Muscle of back (tissue), 11 donors: Measurements from ENCODE around the gene LRIT2. TPM values are rescaled to one million over a fixed set of nuclear protein-coding genes. Genes with fewer than 3 reads are reported as not detected.

ENCODE experiments used
- DNase-seq, 3 donors: peaks; one replicate each; pipeline versions ENCODE4 v3.0.0 to v3.0.0-alpha.2; 2013
- polyA plus RNA-seq, 10 donors: library from polyadenylated mRNA; unstranded; fragments of 120-200 nt; gene quantifications; one replicate each; pipeline ENCODE4 v1.2.1, GENCODE V29; 2013; ENCODE audit not compliant: insufficient read length in 10 of 10

Gene LRIT2
- polyA plus RNA-seq, 10 donors = not detected

DNA sequence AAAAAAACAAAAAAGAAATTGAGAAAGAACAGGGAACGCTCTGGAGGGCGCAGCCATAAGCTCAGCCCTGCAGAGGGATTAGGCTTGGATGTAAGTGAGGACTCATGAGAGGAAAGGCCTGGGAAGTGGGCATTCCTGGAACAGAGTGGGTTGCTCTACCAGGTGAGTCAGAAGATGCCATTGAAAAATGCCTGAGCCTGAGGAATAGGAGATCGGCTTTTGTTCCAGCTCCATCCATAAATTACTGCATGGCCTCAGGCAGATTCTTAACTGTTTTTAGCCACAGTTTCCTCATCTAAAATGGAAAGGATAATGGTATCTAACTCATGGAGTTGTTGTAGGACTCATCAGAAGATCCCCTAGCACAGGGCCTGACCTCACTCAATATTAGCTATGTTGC lies 18.4 kb upstream of the LRIT2 start:
- no peak for DNase-seq

DNA sequence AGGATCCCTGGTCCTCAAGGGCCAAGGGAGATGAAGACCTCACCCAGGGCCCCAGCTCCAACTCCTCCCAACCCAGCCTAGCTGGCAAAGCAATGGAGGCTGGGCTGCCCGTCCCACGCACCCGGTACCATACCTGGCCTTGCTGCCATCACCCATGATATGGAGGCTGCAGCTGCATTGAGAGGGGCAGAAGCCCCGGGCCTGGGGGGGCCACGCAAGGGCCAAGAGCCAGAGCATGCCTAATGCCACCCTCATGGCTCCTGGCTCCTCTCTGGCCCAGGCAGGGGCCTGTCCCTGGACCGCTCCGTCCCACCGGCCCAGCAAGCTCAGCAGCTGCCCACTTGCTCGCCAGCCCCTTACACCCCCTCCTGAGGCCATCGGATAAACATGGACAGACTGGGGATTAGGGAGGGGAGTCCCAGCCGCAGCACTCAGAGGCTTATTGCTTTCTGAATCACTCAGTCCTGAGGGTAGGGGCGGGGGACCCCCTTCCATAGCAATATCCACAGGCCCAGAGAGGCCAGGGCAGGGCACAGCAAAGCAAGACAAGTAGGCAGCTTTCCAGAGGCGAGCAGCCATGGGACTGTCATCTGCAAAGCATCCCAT lies 15.9 kb upstream of the LRIT2 start, which contains the start of gene LRIT1:
Gene LRIT1, minus strand, starts transcription at position 362 of the 606 bp plus-strand sequence. Its CDS starts 107 bp downstream, at position 255.
- no peak for DNase-seq

DNA sequence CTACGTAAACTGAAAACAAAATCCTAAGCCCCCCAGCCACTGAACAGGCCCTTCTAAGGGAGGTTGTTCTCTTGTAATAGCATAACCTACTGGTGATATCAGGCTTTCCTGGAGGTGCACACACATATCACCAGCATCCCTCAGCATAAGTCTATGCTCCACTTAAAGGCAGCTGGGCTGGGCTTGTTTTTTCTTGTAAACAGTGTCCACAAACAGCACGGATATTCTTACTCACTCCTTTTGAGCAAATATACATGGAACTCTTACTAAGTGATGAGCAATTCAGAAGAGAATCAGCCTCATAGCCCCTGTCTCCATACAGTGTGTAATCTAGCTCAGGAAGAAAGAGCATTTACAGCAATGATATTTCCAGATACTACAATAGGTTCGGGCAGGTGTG lies 13.6 kb upstream of the LRIT2 start:
- no peak for DNase-seq

DNA sequence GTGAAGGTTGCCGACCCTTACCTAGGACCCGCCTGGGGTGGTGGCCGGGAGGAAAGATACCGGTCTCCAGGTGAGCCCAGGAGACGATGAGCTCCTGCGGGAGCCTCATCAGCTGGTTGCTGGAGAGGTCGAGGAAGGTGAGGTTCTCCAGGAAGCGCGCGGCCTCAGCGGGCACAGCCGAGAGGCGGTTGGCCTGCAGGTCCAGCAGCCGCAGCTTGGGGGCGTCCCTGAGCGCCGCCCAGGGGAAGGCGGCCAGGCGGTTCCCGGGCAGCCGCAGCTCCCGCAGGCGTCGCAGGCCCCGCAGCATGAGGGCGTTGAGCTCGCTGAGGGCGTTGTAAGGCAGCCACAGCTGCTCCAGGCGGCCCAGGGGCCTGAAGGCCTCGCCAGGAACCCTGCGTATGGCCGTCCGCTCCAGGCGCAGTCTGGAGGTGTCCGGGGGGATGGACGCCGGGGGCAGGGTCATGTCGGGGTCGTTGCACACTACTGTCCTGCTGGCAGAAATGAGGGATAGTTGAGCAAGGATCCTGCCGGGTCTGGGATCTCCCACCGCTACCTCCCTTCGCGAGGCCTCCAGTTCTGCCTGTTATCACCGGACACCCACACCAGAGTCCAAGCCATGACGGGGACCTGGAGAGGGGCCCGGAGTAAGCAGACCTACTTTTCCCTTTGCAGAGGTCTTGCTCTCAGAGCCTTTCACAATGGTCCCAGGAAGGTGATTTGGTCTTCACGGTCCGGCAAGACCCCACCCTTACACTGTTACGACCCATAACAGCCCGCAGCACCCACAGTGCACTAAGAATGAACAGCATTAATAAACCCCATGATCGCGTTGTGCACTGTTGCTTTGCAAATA lies 12.1 kb upstream of the LRIT2 start:
- DNase-seq = no peak

DNA sequence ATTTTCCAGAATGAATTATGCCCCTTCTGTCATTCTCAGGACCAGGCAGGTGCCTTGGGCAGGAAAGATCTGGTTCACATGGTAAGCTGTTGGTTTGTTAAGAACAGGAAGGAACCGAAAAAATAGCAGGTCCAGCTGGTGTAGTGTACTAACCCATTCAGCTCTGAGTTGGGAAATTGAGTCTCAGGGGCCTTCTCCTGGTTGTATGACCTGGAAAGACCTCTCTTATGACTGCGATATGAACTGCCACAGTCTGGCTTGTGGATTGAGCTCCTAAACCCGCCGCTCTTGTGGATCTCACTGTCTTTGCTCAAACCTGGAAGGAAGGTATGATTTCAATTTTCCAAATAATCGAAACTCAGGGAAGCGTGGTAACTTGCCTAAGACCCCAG lies 11.5 kb upstream of the LRIT2 start:
- DNase-seq = no peak

DNA sequence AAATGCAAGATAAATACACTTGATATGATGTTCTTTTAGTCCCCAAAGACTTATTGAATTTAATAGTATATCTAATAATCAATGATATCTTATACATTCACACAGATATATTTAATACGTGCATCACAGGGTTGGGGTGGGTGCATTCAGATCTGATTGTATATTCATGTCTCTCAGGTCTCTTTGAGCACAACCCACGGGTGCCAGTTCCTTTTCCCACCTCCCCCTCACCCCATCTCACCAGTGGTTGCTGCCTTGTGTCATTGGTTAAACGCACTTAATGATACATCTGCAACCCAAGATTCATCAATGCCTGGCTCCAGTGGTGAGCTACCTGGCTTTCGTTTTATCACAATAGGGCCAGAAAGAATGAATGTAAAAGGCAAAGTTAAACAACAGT lies 9.8 kb upstream of the LRIT2 start:
- DNase-seq = no peak

DNA sequence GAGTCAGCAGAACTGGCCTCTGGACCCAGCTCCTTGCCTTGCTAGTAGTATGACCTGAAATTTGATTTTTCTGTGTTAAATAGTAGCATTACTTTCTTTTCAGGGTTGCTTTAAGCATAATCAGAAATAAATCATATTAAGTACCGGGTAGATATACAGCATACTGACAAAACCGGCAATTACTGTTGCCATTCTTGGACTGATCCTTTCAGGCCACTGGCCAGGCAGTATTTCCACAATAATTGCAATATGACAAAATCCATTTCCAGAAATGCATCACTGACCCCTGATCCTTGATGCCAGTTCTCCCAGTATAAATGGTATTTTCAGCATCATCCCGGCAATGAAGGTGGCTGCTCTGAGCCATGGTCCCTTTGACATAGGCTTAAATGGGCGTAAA lies 9.1 kb upstream of the LRIT2 start:
- no peak for DNase-seq

DNA sequence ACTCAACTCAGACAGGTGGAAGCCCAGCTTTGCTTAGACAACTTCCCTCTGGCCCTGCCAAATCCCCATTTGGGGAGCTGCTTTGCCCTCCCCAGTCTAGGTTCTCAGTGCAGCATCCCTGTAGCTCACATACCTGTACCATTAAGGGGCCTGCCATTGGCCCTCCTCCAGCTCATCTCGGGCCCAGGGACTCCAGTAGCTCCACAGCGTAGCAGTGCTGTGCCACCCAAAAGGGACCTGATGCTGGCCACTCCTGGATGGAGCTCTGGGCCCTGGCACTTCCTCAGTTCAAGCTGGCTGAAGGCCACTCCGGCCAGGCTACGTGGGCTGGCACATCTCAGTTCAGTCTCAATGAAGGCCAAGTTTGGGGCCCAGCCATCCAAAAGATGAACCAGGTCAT lies 8.6 kb upstream of the LRIT2 start:
- DNase-seq = no peak

DNA sequence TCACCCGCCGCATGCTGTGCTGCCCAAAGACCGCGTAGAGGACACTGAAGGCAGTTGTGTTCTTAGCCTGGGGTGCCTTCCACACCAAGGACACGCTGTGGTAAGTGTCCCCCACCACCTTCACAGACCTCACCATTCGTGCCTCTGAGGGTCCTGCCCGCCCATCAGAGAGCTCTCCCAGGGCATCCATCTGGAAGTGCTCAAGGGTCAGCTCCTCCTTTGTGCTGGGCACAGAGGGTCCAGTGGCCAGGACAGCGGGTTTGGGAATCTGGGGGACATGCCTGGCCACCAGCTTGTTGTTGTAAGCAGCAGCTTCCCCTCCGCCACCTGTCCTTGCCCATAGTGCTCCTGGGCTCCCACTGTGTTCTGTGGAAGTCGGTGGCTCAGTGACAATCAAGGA lies 7.0 kb upstream of the LRIT2 start:
- DNase-seq = no peak

DNA sequence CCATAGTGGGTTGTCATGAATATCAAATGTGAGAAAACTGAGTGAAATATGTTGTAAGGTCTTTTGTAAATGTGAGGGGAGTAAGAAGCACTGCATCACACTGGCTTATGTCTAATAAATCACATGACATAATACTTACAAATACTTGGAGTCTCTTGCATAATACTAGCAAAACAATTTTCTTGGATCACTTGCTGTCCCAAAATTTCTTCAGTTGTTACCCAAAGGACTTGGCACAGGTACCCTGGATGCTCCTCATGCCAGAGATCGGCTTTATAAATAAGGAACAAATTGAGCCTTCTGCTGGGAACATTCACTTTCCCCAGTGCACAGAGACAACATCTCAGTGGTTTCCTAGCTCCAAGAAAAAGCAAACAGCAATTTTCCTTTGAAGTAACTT lies 5.0 kb upstream of the LRIT2 start:
- DNase-seq = no peak

DNA sequence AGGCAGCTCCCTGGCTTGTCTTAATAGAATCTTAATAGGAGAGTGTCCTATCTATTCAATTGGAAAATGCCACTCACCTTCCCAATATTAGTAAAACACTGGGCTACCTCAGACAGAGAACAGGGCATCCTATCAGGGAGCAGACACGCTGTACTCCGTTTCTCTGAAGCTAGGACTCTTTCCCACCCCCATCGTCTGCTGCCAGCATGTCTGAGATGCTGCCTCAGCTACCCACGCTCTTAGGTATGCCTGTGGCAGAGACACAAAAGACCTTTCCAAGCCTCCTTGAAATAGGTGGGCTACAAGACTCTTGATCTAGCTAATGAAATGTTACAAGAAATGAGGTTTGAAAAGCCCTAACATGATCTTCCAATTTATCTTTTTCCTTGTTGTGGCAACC lies 2.5 kb upstream of the LRIT2 start:
- DNase-seq = no peak

DNA sequence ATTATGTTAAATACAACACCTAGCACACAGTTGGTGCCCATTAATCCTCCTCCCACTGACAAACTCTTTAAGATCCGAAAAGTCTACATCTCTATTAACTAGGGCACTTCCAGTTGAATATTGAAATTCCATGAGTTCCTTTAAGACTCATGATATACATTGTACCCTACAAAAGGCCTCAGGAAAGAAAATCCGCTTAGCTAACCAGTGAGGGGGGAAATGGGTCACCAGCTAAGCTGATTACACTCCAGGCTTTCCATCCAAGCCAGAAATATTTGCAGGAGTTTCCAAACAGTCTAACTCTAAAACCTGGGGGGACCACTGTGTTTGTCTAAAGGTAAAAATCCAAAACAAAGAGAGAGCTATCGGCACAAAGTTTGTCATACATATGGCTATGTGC lies 1.3 kb upstream of the LRIT2 start:
- DNase-seq = no peak

DNA sequence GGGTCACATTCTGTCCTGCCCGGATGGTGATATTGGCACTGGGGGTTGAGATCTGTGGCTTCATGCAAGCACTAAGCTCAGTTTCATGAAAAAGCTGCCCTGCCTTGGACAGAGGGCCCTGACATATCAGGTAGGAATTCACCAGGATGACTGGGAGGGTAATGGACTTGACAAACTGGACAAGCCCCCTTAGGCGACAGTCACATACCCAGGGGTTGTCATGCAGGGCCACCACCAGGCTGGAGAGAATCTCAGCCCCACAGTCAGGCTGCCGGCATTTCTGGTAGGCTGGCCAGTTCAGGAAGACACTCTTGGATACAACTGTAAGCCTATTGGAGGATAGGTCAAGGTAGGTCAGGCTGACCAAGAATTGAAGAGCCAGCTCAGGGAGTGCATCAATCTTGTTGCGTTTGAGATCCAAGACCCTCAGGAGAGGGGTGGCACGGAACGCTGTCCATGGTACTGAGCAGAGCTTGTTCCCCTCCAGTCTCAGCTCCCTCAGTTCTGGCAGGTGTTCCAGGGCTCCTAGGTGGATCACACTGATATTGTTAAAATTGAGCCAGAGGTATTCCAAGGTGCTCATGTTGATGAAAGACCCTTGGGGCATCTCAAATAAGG lies 824 bp downstream of the LRIT2 start:
- DNase-seq = peak; percentile 6 to 52 (median 22)

DNA sequence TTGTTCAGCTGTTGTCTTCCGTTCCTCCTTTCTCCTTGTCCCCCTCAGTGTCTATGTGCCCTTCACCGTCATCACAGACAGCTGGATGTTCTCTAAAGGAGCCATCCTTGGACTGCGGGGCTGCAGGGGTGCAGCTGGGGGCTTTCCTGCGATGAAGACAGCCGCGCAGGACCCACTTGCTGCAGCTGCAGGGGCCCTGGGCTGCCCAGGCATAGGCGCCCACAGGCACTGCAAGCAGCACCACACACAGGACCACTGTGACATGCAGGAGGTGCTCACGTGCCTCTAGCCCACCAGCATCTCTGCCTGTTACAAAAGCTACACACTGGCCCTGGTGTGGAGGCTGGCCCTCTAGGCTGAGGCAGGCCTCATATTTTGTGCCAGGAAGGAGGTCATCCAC lies 3.4 kb downstream of the LRIT2 start:
- no peak for DNase-seq

DNA sequence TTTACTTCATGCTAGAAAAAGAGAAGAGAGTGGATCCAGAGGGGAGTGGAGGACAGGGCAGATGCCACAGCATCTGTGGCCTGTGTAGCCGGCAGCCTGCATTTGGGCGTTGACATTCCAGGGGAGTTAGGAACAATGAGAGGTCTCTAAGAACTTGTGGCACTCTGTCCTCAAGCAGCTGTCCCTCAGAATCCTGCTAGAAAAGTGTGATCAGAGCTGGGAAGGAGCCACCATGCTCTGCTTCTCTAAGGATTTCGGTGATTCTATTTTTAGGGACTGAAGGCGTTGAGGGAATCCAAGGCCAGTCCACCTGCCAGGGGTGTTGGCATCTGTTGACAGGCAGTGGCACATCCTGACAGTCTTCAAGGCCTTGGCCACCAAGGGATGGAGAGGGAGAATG lies 7.6 kb downstream of the LRIT2 start:
- DNase-seq = no peak

DNA sequence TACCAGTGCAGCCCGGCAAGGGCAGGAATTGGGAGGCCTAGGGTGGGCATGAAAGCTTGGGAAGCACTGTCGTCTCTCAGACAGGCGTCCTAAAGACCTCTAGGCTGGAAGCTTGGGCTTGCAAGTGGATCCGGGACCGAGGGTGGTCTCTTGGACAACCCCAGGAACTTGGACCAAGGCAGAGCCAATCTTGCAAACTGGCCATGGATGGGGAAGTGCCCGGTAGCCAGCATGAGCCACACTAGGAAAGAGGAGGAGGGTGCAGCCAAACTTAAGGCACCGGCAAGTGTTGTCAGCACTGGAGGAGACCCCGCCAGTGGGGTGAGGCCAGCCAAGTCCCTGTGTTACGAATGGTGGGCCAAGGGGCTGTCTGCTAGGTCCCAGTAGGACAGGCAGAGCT lies 8.5 kb downstream of the LRIT2 start:
- DNase-seq = no peak

DNA sequence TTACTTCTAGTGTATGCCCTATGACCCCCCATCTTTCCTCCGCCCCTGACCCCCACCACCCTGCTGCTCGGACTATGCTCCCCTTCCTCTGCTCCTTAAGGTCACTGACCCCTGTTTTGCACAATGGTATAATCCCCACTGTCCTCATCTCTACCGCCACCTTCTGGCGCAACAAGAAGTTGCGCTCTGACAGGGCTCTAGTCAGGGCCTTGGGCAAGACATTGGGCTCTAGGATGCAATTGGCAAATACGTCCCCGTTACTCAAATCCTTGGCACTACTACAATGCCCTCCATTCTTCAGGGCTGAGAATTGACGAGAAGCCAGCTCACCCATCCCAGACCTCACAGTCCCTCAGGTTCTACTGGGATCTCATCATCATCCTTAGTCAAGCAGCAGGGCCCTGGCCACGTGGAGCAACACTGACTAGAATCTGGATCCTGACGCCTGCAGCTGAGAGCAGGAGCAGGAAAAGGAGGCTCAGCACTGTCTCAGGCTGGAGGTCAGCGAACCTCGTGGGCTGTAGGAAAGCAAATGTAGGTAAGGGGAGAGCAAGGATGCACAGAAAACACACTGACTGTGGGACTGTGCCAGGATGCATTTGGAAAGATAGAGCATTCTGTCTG lies 10.6 kb downstream of the LRIT2 start:
- no peak for DNase-seq

DNA sequence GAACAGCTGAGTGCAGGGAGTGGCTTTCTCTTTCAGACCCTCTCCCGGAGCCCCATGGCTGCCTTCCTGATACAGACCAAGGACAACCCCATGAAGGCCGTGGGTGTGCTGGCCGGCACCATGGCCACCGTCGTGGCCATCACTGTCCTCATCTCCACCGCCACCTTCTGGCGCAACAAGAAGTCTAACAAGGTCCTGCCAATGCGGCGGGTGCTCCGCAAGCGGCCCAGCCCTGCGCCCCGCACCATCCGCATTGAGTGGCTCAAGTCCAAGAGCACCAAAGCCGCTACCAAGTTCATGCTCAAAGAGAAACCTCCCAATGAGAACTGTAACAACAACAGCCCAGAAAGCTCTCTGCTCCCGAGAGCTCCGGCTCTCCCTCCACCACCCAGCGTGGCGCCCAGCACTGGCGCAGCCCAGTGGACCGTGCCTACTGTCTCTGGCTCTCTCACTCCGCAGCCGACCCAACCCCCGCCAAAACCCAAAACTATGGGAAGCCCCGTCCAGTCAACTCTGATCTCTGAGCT lies 11.2 kb downstream of the LRIT2 start:
- DNase-seq = no peak

DNA sequence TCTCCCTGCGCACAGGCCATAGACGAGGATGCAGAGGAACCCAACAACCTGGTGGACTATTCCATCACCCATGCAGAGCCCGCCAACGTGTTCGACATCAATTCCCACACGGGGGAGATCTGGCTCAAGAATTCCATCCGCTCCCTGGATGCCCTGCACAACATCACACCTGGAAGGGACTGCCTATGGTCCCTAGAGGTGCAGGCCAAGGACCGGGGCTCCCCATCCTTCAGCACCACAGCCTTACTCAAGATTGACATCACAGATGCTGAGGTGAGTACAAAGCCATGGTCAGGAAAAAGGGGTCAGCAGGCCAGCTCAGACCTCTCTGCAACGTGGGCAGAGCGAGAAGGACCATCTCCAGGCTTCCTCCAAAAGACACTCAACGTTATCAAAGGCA lies 12.3 kb downstream of the LRIT2 start:
- DNase-seq = no peak

DNA sequence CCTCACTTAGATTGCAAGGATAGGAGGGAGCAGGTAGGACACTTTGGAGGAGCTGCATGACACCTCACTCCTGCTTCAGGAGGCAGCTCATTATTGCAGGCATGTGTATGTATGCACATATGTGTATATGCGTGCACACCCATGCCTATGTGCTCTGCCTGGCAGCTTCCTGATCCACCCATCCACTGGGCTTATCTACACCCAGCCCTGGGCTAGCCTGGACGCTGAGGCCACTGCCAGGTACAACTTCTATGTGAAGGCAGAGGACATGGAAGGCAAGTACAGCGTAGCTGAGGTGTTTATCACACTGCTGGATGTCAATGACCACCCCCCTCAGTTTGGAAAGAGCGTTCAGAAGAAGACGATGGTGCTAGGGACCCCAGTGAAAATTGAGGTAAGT lies 13.3 kb downstream of the LRIT2 start:
- DNase-seq = no peak

DNA sequence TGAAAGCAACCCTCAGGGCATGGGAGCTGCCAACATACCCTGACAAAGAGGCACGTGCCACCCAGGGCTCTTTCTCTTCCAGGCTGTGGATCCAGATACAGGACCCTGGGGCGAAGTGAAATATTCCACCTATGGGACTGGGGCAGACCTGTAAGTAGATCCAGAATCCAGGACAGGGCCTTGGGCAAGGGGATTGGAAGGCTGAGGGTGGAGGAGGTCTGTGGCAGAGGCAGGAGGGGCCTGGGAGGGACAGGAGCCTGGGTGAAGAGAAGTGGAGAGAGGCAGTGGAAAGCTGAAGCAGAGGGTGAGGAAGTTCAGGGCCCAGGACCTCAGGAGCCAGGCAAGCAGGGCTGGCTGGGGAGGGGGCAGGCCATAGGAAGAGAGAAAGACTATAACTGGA lies 13.8 kb downstream of the LRIT2 start:
- DNase-seq = no peak

DNA sequence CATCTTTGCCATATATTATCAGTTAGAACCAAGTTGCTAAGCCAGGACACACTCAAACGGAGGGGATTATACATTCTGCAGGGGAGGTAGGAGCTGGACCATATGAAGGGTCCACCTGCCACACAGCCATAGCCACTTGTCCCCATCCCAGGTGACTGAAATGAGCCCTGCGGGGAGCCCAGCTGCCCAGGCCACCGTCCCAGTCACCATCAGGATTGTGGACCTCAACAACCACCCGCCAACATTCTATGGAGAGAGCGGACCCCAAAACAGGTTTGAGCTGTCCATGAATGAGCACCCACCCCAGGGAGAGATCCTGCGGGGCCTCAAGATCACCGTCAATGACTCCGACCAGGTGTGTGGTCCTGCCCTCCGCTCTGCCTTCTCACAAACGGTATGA lies 17.3 kb downstream of the LRIT2 start:
- DNase-seq = no peak
